Activated CD4-positive, alpha-beta T cell treated with anti-CD3 and anti-CD28 coated beads, Interleukin-2, amount 50 U/mL, for 16 hours (primary cell): ENCODE results near the gene ZNF232.
"Not testable (repeated sequence)": the region's sequence is repeated elsewhere in the genome, so short reads cannot be mapped to it uniquely, and the experiment has no call there.

Experiments
- DNase-seq: peaks from one replicate; pipeline ENCODE4 v3.0.0-alpha.2; 2020

ZNF232 gene

DNA sequence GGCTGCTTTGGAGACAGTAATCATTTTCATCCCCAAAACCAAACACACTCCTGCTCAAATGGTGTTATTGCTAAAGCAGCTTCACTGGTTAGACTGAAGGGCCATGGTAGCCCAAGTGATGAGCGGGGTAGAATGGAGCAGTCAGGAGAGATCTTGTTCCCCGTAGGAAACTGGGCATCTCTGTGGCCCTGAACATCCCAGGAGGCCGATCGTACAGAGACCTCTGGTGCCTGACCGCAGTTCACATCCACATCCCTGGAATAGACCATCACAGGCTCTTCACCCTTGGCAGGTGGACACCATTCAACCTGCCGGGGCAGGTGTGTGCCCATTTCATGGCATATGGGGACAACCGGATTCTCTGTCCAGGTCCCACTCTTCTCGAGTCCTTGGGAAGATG lies 18.1 kb upstream of the ZNF232 start:
- not testable (repeated sequence) for DNase-seq

GRCh38 chr17:5128905-5129535 lies 17.3 kb upstream of the ZNF232 start:
- DNase-seq, result no peak

DNA sequence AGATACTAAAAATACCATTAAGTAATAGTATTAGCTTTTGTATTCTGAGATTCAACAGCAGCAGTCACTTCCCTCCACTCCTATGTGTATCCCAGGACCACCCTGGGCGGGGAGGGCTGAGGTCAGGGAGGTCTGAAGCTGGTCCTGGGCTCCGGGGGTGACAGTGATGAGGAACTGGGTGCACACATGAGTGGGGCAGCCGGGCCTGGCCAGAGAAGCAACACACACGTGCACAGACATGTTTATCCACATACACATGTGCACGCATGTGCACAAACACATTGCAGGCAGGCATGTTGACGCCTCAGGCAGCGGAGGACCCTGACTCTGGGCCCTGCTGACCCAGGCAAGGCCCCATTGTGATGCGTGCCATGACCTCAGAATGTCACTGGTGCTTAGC lies 16.7 kb upstream of the ZNF232 start:
- not testable (repeated sequence) for DNase-seq

DNA sequence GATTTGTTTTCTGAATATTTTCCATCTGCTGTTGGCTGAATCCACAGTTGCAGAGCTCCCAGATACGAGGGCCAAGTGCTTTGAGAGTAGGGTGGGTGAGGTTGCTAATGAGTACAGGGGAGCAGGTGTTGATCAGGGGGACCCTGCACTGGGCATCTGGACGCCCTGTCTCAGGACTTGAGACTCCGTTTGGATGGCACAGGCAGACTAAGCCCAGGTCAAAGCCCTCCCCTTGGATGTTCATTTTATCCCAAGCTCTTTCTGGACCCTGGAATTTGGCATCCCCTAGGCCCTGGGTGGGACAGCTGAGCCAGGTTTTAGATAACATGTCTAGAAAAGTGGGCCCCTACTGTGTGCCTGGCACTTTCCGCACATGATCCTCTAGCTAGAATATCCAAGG lies 16.2 kb upstream of the ZNF232 start:
- DNase-seq, result no peak

DNA sequence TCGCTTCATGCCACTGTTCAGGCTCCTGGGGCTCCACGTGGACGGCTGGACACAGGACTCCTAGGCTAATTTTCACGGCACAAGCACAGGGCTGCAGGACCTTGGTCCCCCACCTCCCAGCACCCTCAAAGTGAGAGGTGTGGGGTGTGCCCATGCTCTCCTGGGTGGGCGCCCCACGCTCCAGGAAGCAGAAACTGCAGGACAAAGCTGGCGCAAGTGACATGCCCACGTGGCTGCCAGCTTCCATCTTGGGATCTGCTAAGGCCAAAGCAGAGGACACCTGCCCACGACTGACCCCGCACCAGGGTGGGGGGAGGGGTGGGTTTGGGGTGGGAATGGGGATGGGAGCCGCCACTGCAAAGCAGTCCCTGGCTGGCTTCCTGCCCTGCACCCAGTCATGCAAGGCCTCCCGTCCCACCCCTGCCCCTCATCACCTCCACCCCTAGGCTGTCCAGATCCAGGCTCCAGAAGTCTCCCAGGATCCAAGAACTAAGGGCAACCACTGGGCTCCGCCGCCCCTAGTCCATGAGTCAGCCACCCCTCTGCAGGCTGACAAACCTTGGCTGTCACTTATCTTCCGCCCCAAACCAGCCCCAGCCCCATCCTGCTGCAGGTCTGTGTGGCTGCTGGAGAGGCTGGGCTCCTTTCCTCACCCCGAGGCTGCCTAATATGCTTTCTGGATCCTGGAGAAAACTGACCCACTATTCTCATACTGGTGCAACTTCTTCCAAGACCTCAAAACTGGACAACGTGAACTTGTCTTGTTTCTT lies 15.2 kb upstream of the ZNF232 start:
- DNase-seq, result no peak

DNA sequence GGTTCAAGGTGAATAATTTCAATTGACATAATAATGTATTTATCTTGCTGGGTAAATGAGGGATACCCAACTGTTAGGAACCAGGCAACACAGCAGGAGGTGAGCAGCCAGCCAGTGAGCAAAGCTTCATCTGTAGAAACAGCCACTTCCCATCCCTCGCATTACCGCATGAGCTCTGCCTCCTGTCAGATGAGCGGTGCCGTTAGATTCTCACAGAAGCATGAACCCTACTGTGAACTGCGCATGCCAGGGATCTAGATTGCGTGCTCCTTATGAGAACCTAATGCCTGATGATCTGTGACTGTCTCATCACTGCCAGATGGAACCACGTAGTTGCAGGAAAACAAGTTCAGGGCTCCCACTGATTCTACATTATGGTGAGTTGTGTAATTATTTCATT lies 13.2 kb upstream of the ZNF232 start:
- not testable (repeated sequence) for DNase-seq

DNA sequence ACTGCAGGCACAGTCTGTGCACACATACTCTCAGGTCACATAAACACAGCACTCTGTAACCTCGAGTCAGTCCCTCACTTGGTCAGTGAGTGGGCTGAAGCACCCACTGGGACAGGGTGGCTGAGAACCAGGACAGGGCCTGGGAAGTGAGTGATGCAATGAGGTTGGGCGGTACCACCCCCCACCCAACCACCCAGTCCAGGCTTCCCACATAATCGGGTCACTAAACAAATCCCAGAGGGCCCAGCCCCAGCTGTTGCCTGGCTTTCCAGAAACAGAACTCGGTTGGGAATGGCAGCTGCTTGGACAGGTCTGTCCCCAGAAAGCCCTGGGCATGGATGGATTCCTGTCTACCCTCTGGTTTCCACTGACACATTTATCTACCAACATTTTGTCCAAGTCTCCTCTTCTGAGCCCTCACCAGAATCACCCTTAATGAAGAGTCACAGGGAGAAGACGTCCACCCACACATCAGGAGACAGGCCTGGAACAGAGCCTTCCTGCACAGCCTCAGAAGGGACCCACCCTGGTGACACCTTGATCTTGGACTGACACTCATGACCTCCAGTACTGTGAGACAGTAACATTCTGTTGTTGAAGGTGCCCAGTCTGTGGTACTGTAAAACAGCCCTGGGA lies 12.6 kb upstream of the ZNF232 start:
- not testable (repeated sequence) for DNase-seq

- no peak for DNase-seq
Measured at GRCh38 chr17:5123343-5124124, 11.9 kb upstream of the ZNF232 start.

DNA sequence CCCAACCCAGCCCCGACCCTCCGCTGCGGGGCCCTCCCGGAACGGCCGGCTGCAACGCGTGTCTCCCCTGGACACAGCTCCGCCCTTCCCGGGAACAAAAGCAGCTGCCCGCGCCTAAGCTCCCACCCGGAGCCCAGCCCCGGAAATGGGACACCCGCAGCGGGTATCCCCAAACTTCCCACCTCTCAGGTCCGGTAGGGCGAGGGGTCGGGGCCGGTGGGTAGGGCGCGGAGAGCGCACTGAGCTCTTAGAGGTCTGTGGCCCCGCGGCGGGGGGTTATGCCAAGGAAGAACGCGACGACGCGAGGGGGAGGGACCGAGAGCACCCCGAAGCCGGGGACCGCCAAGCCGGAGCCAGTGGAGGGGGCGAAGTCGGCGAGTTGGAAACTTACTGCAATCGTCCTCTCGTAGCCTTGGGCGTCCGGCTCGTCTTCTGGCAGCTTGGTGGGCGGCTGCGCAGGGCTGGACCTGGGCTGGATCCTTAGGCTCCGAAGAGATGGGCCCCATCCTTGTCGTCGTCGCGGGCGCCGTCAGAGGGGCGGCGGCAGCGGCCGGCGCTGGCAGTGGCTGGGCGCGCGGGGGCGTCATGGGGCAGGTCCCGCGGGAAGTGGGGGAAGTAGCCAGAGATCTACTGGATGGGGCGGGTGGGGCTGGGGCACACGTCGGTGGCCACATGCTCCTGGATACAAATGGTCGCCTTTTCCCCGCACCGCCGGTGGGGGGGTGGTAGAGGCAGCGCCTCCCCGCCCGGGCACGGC lies 11.1 kb upstream of the ZNF232 start:
- DNase-seq, result no peak

- DNase-seq, result not testable (repeated sequence)
Measured at GRCh38 chr17:5122056-5122455, 10.4 kb upstream of the ZNF232 start.

DNA sequence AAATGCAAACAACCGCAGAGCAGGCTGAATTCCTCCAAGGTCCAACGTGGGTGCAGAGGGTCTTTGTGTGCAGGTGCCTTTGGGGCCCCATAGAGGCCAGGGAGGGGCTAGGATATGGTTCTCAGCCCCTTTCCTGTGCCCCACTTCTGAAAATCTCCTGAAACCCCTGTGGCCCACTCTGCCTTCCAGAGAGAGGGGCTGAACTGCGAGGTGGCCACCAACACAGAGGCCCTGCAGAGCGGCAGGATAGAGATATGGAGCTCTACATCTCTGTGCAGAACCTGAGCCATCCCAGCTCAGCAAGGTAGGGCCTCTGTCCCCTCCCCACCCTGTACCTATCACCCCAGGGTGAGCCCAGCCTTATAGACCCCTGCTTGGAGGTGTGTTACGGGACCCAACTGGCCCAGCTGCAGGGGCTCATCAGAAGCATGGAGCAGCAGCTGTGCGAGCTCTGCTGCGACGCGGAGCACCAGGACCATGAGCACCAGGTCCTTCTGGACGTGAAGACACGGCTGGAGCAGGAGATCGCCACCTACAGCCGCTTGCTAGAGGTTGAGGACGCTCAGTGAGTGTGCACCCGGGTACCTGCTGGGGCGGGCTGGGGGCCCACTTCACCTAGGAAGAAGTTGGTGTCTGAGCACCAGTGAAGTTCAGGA lies 9.6 kb upstream of the ZNF232 start:
- no peak for DNase-seq

DNA sequence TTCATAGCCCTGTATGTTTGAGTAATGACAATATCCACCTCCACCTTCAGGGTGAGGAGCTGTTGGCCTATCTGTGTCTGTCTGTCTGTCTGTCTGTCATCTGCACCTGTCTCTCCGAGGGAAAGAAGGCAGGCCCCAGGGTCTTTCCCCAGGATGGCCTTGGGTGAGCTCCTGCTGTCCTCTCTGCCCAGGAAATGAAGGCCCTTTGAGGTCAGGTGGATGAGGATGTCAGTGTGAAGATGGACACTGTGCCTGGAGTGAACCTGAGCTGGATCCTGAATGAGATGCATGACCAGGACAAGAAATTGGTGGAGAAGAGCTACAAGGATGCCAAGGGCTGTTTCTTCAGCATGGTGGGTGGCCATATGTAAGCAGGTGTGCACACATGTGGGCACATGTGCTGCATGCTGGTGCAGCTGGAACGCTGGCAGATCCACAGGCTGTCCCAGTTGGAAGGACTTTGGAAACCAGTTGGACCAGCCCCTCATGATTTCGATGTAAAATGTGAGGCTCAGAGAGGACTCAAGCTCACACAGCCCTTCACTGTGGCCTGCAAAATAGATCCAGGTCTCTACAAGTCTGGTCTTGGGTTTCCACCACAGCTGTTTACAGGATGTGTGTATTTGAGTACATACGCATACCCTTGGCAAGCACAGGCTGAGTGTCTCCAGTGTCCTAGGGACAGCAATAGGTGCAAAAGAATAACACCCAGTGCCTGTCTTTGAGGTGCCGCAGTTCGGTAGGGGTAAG lies 8.9 kb upstream of the ZNF232 start:
- DNase-seq, result not testable (repeated sequence)

DNA sequence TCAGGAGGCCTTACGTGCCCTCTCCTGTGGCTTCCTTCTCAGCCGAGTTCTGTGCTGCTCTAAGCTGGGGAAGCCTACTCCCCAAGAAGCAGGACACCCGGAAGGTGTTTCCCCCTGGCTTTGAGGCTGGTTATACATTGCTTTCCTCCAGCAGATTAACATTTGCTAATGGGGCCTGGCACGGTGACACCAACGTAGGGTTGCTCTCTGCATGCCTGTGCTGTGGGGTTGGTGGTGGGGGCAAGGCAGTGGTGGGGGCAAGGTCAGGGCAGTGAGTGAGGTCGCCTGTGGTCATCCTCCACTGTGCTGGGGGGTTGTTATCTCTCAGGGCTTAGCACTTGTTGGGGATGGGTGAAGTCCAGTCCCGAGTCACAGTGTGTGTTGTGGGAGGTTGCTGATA lies 8.4 kb upstream of the ZNF232 start:
- DNase-seq, result no peak

- no peak for DNase-seq
Measured at GRCh38 chr17:5118219-5118618, 6.5 kb upstream of the ZNF232 start.

DNA sequence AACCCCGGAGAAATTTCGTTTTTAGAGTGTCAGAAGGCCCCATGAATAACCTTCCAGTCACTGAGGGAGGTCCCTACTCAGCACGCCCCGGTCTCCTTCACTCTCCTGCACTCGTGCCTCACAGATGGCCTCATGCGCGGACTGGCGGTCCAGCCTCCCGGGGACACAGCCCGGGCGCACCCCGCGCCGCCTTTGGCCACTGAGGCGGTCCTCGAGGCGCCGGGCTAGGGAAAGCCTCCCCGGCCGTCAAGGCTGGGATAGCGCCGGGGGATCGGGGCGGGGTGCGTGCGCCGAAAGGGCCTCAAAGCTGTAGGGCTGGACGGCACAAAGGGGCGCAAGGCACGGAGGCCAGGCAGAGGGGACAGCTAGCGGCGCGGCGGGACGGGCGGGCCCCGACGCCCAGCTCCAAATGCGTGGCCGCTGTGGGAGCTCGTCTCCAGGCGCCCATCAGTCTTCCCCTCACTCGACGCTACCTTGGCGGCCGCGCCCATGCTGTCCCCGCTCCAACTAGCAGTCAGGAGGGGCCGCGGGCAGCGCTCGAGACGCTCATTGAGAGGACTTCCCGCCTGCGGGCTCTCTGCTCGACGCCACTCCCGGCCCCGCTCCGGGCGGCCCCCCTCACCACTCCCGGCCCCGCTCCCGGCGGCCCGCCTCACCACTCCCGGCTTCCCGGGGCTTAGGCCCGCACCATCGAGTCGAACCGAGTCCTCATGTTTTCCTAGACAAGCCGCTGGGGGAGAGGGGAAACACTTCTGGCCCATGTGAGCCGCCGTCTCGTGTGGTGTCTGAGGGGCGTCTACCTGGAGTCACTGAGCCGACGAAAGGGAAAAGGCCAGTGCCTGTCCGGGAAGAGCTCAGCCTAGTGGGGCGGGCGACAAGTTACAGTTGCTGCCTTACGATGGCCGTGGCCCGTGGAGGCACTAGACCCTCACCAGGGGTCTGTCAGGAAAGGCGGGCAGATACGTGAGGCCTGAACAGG lies 4.3 kb upstream of the ZNF232 start, which contains the start of gene USP6:
Gene USP6, plus strand, starts transcription at position 360 of the 979 bp plus-strand sequence. CDS start 14,336 bp downstream, outside the sequence.
- DNase-seq, result no peak

- DNase-seq, result no peak
Measured at GRCh38 chr17:5110816-5111215, 862 bp downstream of the ZNF232 start.

DNA sequence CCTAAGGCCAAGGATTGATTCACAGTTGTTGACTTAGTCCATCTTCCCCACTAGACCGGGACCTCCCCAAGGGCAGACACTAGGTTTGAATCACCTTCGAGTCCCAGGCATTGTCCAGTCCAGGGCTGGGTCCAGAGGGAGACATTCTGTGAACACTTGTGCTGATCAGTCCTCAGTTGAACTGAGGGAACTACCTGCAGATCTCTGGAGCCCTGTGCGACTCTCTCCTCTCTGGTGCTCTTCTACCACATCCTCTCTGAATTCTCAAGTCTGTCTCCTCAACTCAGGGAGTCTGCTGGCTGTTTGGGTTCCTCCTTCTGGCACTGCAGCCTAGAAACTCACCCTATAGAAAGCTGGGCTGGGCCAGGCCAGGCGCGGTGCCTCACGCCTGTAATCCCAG lies 10.8 kb downstream of the ZNF232 start:
- no peak for DNase-seq

DNA sequence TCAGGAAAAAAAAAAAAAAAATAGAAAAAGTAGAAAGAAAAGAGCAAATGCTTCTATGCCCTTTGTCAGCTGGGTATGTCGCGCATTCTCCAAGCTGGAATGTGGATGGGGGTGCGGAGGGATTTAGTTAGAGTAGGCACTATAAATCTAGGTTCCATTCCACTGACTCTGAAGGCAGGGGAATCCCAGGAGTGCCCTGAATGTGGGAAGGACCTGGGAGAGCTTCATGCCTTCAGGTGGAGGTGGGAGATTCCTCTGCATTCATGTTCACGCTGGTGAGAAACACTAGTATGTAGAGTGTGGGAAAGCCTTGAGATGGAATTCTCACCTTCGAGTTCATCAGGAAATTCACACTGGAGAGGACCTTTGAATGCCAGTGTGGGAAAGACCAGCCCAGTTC lies 12.4 kb downstream of the ZNF232 start:
- no peak for DNase-seq

- DNase-seq, result no peak
Measured at GRCh38 chr17:5097101-5097834, 14.4 kb downstream of the ZNF232 start.
